OCI-LY7 (cell line): Measurements from ENCODE around the gene CACNA1D. TPM values are rescaled to one million over a fixed set of nuclear protein-coding genes. Genes with fewer than 3 reads are reported as not detected.

ENCODE experiments used
- BruUV-seq: library from RNA; stranded (reverse); fragments of 400-500 nt; replicated peaks from 2 replicates; lab custom pipeline; 2021; lab: Mats Ljungman, UMichigan
- CTCF ChIA-PET: fragments of 300-600 bp; sonication (Branson Sonifier 250); formaldehyde crosslinking; loops from one replicate; lab custom pipeline; 2022; ENCODE audit warnings: antibody characterized with exemption; ENCODE audit not compliant: unreplicated experiment; lab: Charles Lee
- POLR2A ChIA-PET: fragments of 300-600 bp; sonication (Branson Sonifier 250); formaldehyde crosslinking; loops from one replicate; lab custom pipeline; 2022; ENCODE audit warnings: antibody characterized with exemption; lab: Charles Lee
- DNase-seq: peaks from one replicate; pipeline ENCODE4 v3.0.0-alpha.2; 2015; ENCODE audit warnings: low spot score
- H2AFZ ChIP-seq: fragments of 200-600 bp; sonication (generic), shearing (Covaris generic); 2 replicates; pipeline ENCODE4 v1.6.1; 2014; ENCODE audit warnings: mild to moderate bottlenecking, antibody characterized with exemption, low read length, moderate library complexity
- H3K27ac ChIP-seq: fragments of 200-600 bp; sonication (generic); 2 replicates; pipeline ENCODE4 v1.5.1; 2014; ENCODE audit warnings: mixed run types, low read depth, mild to moderate bottlenecking, moderate library complexity, low read length, inconsistent platforms; ENCODE audit not compliant: poor library complexity, severe bottlenecking
- H3K36me3 ChIP-seq: fragments of 200-600 bp; sonication (generic); 2 replicates; pipeline ENCODE4 v1.6.1; 2014; ENCODE audit warnings: mild to moderate bottlenecking, antibody characterized with exemption, low read length, moderate library complexity, mixed read lengths; ENCODE audit not compliant: insufficient read depth
- H3K4me1 ChIP-seq: fragments of 200-600 bp; sonication (generic); 2 replicates; pipeline ENCODE4 v1.5.1; 2014; ENCODE audit warnings: mild to moderate bottlenecking, low read length; ENCODE audit not compliant: insufficient read depth, poor library complexity, severe bottlenecking
- H3K4me2 ChIP-seq: fragments of 200-600 bp; sonication (generic); 2 replicates; pipeline ENCODE4 v1.6.1; 2014; ENCODE audit warnings: mild to moderate bottlenecking, low read length
- H3K4me3 ChIP-seq: fragments of 200-600 bp; sonication (generic); 2 replicates; pipeline ENCODE4 v1.5.1; 2014; ENCODE audit warnings: mild to moderate bottlenecking, low read depth, low read length; ENCODE audit not compliant: poor library complexity, severe bottlenecking
- H3K79me2 ChIP-seq: fragments of 200-600 bp; sonication (generic); 2 replicates; pipeline ENCODE4 v1.6.1; 2016; ENCODE audit warnings: low read depth, mild to moderate bottlenecking, low read length, moderate library complexity, mixed read lengths; ENCODE audit not compliant: insufficient read depth
- H3K9me2 ChIP-seq: fragments of 200-600 bp; sonication (generic); 2 replicates; pipeline ENCODE4 v1.6.1; 2016; ENCODE audit warnings: mild to moderate bottlenecking, low read length, mixed read lengths; ENCODE audit not compliant: insufficient read depth
- H3K9me3 ChIP-seq: fragments of 200-600 bp; sonication (generic); 2 replicates; pipeline ENCODE4 v1.6.1; 2014; ENCODE audit warnings: mild to moderate bottlenecking, mixed run types, low read length, mixed read lengths
- H4K20me1 ChIP-seq: fragments of 200-600 bp; sonication (generic); 2 replicates; pipeline ENCODE4 v1.6.1; 2014; ENCODE audit warnings: mild to moderate bottlenecking, antibody characterized with exemption, low read length, moderate library complexity, mixed read lengths; ENCODE audit not compliant: insufficient read depth
- CTCF ChIP-seq: fragments of 200-600 bp; sonication (generic); conservative IDR thresholded peaks from 2 replicates; pipeline ENCODE4 v1.5.1; 2014; ENCODE audit warnings: mild to moderate bottlenecking, antibody characterized with exemption, low read length, moderate library complexity, mixed read lengths
- EZH2phosphoT487 ChIP-seq: fragments of 200-600 bp; sonication (generic); IDR thresholded peaks from 2 replicates; pipeline ENCODE4 v1.6.1; 2018; ENCODE audit warnings: low read depth, borderline replicate concordance, mild to moderate bottlenecking, mixed run types, antibody characterized with exemption, low read length, moderate library complexity, mixed read lengths
- intact Hi-C: fragments of 100-400 bp; cut with micrococcal nuclease; formaldehyde crosslinking; loops from one replicate; pipeline ENCODE4 v1.10.0; 2022; ENCODE audit not compliant: unreplicated experiment
- total RNA-seq, 2 experiments: library from RNA; depleted of rRNA in 1 of 2; stranded (reverse); fragments of >200 nt in 1 of 2; shearing (Covaris generic) in 1 of 2; gene quantifications; 2 replicates each; pipeline ENCODE4 v1.2.3, GENCODE V29; 2014 to 2022

CACNA1D gene
- total RNA-seq, 2 experiments from 2014 or later, result 0.42 TPM; not detected in 1

GRCh38 chr3:53843195-53844177, 349.1 kb downstream of the CACNA1D start:
- Histone ChIP-seq H3K4me2 (peak overlapping the region; percentile 17; the same call in 1 of the 2 replicates), H4K20me1 (no peaks in the 10 kb centered on the region), H3K9me2 (no peaks in the 10 kb centered on the region), H3K4me3 (no peak overlapping the region), H3K79me2 (no peaks in the 10 kb centered on the region), H3K4me1 (peaks cover 15% of the 10 kb centered on the region), H2AFZ (peak overlapping the region; percentile 5; the same call in 1 of the 2 replicates), H3K36me3 (no peaks in the 10 kb centered on the region), H3K27ac (peak overlapping the region; percentile 34), H3K9me3 (no peaks in the 10 kb centered on the region)
- DNase-seq, result peak; percentile 77
- TF ChIP-seq EZH2phosphoT487, result no peak
- TF ChIP-seq CTCF, result no peak
- BruUV-seq, result no TSS peak
- intact Hi-C loops, result loop anchor here (2.0 to 5.0 kb wide), 2 partner anchors 47 to 96 kb away; partner anchors contain the start of gene SELENOK
- CTCF ChIA-PET, result no interaction called here
- POLR2A ChIA-PET, result interaction anchor here (0.6 to 1.6 kb wide), 2 partner anchors 38 to 143 kb away, joined by 3 to 5 read pairs; partner anchors contain the start of gene ACTR8

- Histone ChIP-seq H3K4me2 (peak overlapping the region; percentile 17; the same call in 1 of the 2 replicates), H2AFZ (no peak overlapping the region; the same call in 1 of the 2 replicates), H3K36me3 (no peaks in the 10 kb centered on the region), H3K9me2 (no peaks in the 10 kb centered on the region), H3K4me3 (no peak overlapping the region), H3K27ac (no peak overlapping the region), H3K79me2 (no peaks in the 10 kb centered on the region), H4K20me1 (no peaks in the 10 kb centered on the region), H3K4me1 (peaks cover 15% of the 10 kb centered on the region), H3K9me3 (no peaks in the 10 kb centered on the region)
- BruUV-seq, result no TSS peak
- intact Hi-C loops, result loop anchor here (2.0 to 5.0 kb wide), 2 partner anchors 46 to 97 kb away; partner anchors contain the start of gene SELENOK
- TF ChIP-seq CTCF, result no peak
- no peak for TF ChIP-seq EZH2phosphoT487
- POLR2A ChIA-PET, result interaction anchor here (0.5 to 1.6 kb wide), 3 partner anchors 9 to 170 kb away, joined by 3 to 5 read pairs (median 3); partner anchors contain the start of gene ACTR8
- CTCF ChIA-PET, result no interaction called here
- peak; percentile 12 for DNase-seq
Measured at GRCh38 chr3:53844262-53845102, 350.1 kb downstream of the CACNA1D start.
